WTC11 (cell line): ENCODE measurements around the gene GPLD1. TPM values are rescaled to one million over a fixed set of nuclear protein-coding genes. Genes with fewer than 3 reads are reported as not detected.
"Not testable (repeated sequence)": the region's sequence is repeated elsewhere in the genome, so short reads cannot be mapped to it uniquely, and the experiment has no call there.

Experiments used
- ATAC-seq: fragments of 200-7000 bp; cut with Tn5 transposase; 2 replicates; pipeline ENCODE4 v1.10.0; 2021; ENCODE audit warnings: mild to moderate bottlenecking, moderate library complexity
- CTCF ChIA-PET: fragments of 300-600 bp; sonication (Branson Sonifier 250); formaldehyde crosslinking; loops from one replicate; lab custom pipeline; 2021; ENCODE audit warnings: antibody characterized with exemption; lab: Charles Lee
- POLR2A ChIA-PET: fragments of 350-600 bp; sonication (Branson Sonifier 250); formaldehyde crosslinking; loops from one replicate; lab custom pipeline; 2021; ENCODE audit warnings: antibody characterized with exemption; lab: Charles Lee
- DNase-seq: peaks from one replicate; pipeline ENCODE4 v3.0.0; 2021; ENCODE audit warnings: low spot score
- H3K27ac Mint-ChIP-seq: 2 replicates; pipeline ENCODE4 v1.8.0; 2021; ENCODE audit warnings: mixed read lengths
- H3K27me3 Mint-ChIP-seq: 2 replicates; pipeline ENCODE4 v1.8.0; 2021; ENCODE audit warnings: low read depth, mild to moderate bottlenecking, moderate library complexity, mixed read lengths
- H3K36me3 Mint-ChIP-seq: 2 replicates; pipeline ENCODE4 v1.8.0; 2021; ENCODE audit warnings: mixed read lengths
- H3K4me1 Mint-ChIP-seq: 2 replicates; pipeline ENCODE4 v1.8.0; 2022; ENCODE audit warnings: mixed read lengths
- H3K4me3 Mint-ChIP-seq: 2 replicates; pipeline ENCODE4 v1.8.0; 2021; ENCODE audit warnings: mild to moderate bottlenecking, moderate library complexity, mixed read lengths
- H3K9me3 Mint-ChIP-seq: 2 replicates; pipeline ENCODE4 v1.8.0; 2021; ENCODE audit warnings: mixed read lengths
- CREB1 ChIP-seq: sonication (generic); formaldehyde crosslinking; IDR thresholded peaks from 2 replicates; pipeline ENCODE4 v1.8.0; 2023; ENCODE audit warnings: mild to moderate bottlenecking, missing genetic modification reagents
- ETV6 ChIP-seq: sonication (generic); formaldehyde crosslinking; IDR thresholded peaks from 2 replicates; pipeline ENCODE4 v1.8.1; 2022; ENCODE audit warnings: mild to moderate bottlenecking, missing genetic modification reagents
- FOXK1 ChIP-seq: sonication (generic); formaldehyde crosslinking; IDR thresholded peaks from 2 replicates; pipeline ENCODE4 v1.8.0; 2022; ENCODE audit warnings: mild to moderate bottlenecking, moderate library complexity, missing genetic modification reagents
- FOXP1 ChIP-seq: sonication (generic); formaldehyde crosslinking; IDR thresholded peaks from 2 replicates; pipeline ENCODE4 v1.8.0; 2022; ENCODE audit warnings: missing genetic modification reagents, mild to moderate bottlenecking, moderate library complexity, borderline replicate concordance
- GABPB1 ChIP-seq: sonication (generic); formaldehyde crosslinking; IDR thresholded peaks from 2 replicates; pipeline ENCODE4 v1.8.1; 2023; ENCODE audit warnings: mild to moderate bottlenecking, missing genetic modification reagents
- NFYB ChIP-seq: sonication (generic); formaldehyde crosslinking; conservative IDR thresholded peaks from 2 replicates; pipeline ENCODE4 v1.8.0; 2022; ENCODE audit warnings: low read depth, missing genetic modification reagents
- NR2C2 ChIP-seq: sonication (generic); formaldehyde crosslinking; IDR thresholded peaks from 2 replicates; pipeline ENCODE4 v1.8.0; 2022; ENCODE audit warnings: mild to moderate bottlenecking, missing genetic modification reagents
- RORB ChIP-seq: fragments of 250-450 bp; sonication (Bioruptor Pico); IDR thresholded peaks from 2 replicates; pipeline ENCODE4 v1.9.0; 2021; ENCODE audit warnings: mild to moderate bottlenecking
- TEAD1 ChIP-seq: sonication (generic); formaldehyde crosslinking; IDR thresholded peaks from 2 replicates; pipeline ENCODE4 v1.8.0; 2022; ENCODE audit warnings: mild to moderate bottlenecking, missing genetic modification reagents
- ZNF121 ChIP-seq: sonication (generic); formaldehyde crosslinking; IDR thresholded peaks from 2 replicates; pipeline ENCODE4 v1.8.0; 2023; ENCODE audit warnings: missing genetic modification reagents
- ZNF219 ChIP-seq: sonication (generic); formaldehyde crosslinking; IDR thresholded peaks from 2 replicates; pipeline ENCODE4 v1.8.0; 2023; ENCODE audit warnings: missing genetic modification reagents, mild to moderate bottlenecking, borderline replicate concordance
- ZNF317 ChIP-seq: sonication (generic); formaldehyde crosslinking; IDR thresholded peaks from 2 replicates; pipeline ENCODE4 v1.8.1; 2023; ENCODE audit warnings: low read depth, mild to moderate bottlenecking, moderate library complexity, missing genetic modification reagents, borderline replicate concordance
- total RNA-seq: library from RNA; stranded (reverse); gene quantifications from 3 replicates; pipeline ENCODE4 v1.2.3, GENCODE V29; 2021
- TF ChIP-seq, protein P1 (sequence below): fragments of 250-450 bp; sonication (Bioruptor Pico); IDR thresholded peaks from 2 replicates; pipeline ENCODE4 v1.9.0; 2021; ENCODE audit warnings: mild to moderate bottlenecking, borderline replicate concordance
- TF ChIP-seq, protein P2 (sequence below): fragments of 250-450 bp; sonication (Bioruptor Pico); IDR thresholded peaks from 2 replicates; pipeline ENCODE4 v1.9.0; 2021; ENCODE audit warnings: moderate library complexity, mild to moderate bottlenecking, inconsistent platforms, borderline replicate concordance
- TF ChIP-seq, protein P3 (sequence below): sonication (generic); formaldehyde crosslinking; IDR thresholded peaks from 2 replicates; pipeline ENCODE4 v1.8.1; 2023; ENCODE audit warnings: mild to moderate bottlenecking, missing genetic modification reagents, moderate library complexity
- TF ChIP-seq, protein P4 (sequence below): fragments of 250-450 bp; sonication (Bioruptor Pico); IDR thresholded peaks from 2 replicates; pipeline ENCODE4 v1.8.0; 2021; ENCODE audit warnings: mild to moderate bottlenecking

Gene GPLD1
- total RNA-seq, 1 experiment from 2014 or later, result 8.4 TPM

DNA sequence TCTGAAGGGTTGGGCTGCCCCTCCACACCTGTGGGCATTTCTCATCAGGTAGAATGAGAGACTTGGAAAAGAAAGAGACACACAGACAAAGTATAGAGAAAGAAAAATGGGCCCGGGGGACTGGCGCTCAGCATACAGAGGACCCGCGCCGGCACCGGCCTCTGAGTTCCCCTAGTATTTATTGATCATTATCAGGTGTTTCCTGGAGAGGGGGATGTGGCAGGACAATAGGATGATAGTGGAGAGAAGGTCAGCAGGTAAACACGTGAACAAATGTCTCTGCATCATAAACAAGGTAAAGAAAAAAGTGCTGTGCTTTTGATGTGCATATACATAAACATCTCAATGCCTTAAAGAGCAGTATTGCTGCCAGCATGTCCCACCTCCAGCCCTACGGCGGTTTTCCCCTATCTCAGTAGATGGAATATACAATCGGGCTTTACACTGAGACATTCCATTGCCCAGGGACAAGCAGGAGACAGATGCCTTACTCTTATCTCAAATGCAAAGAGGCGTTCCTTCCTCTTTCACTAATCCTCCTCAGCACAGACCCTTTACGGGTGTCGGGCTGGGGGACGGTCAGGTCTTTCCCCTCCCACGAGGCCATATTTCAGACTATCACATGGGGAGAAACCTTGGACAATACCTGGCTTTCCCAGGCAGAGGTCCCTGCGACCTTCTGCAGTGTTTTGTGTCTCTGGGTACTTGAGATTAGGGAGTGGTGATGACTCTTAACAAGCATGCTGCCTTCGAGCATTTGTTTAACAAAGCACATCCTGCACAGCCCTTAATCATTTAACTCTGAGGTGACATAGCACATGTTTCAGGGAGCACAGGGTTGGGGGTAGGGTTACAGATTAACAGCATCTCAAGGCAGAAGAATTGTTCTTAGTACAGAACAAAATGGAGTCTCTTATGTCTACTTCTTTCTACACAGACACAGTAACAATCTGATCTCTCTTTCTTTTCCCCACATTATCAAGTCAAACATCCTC, 89.0 kb downstream of the GPLD1 start:
- peak; percentile 44 for DNase-seq
- CTCF ChIA-PET, result not testable (repeated sequence)

DNA sequence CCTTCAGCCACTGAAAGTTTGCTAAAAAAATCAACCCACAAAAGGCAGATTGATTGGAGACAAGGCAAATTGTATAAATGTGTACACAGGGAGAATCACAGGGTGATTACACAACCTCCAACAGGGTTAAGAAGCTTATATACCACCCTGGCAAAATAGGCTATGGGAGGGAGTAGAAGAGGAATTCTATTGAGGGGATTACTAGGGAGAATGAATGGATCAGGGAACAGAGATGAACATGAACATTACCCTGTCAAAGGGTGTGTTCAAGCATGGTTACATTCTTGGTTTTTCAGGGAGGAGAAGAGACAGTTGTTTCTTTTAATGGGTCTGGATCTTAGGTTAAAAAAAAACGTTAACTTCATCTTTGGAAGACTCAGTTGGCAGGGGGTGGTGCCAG, 91.7 kb downstream of the GPLD1 start:
- peaks cover 36% of the 10 kb centered on the region for H3K36me3 Mint-ChIP-seq
- no peaks in the 10 kb centered on the region; the same call in 1 of the 2 replicates for H3K27me3 Mint-ChIP-seq
- H3K4me1 Mint-ChIP-seq, result peaks cover 43% of the 10 kb centered on the region
- ATAC-seq (no peak), DNase-seq (no peak)
- H3K27ac Mint-ChIP-seq, result no peak overlapping the region
- no peak overlapping the region for H3K4me3 Mint-ChIP-seq
- peaks cover 38% of the 10 kb centered on the region for H3K9me3 Mint-ChIP-seq
- no peak for TF ChIP-seq NFYB (CRISPR knock-in tag)
- no peak for TF ChIP-seq NR2C2 (CRISPR knock-in tag)
- no peak for TF ChIP-seq RORB (CRISPR knock-in tag)
- no peak for TF ChIP-seq ZNF121 (CRISPR knock-in tag)
- TF ChIP-seq FOXP1 (CRISPR knock-in tag), result no peak
- no peak for TF ChIP-seq GABPB1 (CRISPR knock-in tag)
- TF ChIP-seq ZNF219, result no peak
- TF ChIP-seq TEAD1 (CRISPR knock-in tag), result no peak
- TF ChIP-seq, protein P1, sequence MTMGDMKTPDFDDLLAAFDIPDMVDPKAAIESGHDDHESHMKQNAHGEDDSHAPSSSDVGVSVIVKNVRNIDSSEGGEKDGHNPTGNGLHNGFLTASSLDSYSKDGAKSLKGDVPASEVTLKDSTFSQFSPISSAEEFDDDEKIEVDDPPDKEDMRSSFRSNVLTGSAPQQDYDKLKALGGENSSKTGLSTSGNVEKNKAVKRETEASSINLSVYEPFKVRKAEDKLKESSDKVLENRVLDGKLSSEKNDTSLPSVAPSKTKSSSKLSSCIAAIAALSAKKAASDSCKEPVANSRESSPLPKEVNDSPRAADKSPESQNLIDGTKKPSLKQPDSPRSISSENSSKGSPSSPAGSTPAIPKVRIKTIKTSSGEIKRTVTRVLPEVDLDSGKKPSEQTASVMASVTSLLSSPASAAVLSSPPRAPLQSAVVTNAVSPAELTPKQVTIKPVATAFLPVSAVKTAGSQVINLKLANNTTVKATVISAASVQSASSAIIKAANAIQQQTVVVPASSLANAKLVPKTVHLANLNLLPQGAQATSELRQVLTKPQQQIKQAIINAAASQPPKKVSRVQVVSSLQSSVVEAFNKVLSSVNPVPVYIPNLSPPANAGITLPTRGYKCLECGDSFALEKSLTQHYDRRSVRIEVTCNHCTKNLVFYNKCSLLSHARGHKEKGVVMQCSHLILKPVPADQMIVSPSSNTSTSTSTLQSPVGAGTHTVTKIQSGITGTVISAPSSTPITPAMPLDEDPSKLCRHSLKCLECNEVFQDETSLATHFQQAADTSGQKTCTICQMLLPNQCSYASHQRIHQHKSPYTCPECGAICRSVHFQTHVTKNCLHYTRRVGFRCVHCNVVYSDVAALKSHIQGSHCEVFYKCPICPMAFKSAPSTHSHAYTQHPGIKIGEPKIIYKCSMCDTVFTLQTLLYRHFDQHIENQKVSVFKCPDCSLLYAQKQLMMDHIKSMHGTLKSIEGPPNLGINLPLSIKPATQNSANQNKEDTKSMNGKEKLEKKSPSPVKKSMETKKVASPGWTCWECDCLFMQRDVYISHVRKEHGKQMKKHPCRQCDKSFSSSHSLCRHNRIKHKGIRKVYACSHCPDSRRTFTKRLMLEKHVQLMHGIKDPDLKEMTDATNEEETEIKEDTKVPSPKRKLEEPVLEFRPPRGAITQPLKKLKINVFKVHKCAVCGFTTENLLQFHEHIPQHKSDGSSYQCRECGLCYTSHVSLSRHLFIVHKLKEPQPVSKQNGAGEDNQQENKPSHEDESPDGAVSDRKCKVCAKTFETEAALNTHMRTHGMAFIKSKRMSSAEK (CRISPR knock-in tag), result no peak
- TF ChIP-seq ZNF317 (CRISPR knock-in tag), result no peak
- TF ChIP-seq, protein P2, sequence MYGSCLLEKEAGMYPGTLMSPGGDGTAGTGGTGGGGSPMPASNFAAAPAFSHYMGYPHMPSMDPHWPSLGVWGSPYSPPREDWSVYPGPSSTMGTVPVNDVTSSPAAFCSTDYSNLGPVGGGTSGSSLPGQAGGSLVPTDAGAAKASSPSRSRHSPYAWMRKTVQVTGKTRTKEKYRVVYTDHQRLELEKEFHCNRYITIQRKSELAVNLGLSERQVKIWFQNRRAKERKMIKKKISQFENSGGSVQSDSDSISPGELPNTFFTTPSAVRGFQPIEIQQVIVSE, result no peak
- TF ChIP-seq CREB1 (CRISPR knock-in tag), result no peak
- ChIA-PET CTCF (interaction anchor here (1.0 kb wide), 1 partner anchor 114 kb away, joined by 3 read pairs; no protein-coding TSS in a partner anchor), POLR2A (no interaction called here)

More for the DNA sequence above, 89.0 kb downstream of the GPLD1 start:
- peaks cover 42% of the 10 kb centered on the region for H3K36me3 Mint-ChIP-seq
- H3K4me1 Mint-ChIP-seq, result peaks cover 57% of the 10 kb centered on the region
- H3K27me3 Mint-ChIP-seq, POLR2A ChIA-PET: not testable (repeated sequence)
- TF ChIP-seq, protein P1 (CRISPR knock-in tag), result peak; percentile 44; the same call in 1 of the 2 replicates
- TF ChIP-seq, protein P3, sequence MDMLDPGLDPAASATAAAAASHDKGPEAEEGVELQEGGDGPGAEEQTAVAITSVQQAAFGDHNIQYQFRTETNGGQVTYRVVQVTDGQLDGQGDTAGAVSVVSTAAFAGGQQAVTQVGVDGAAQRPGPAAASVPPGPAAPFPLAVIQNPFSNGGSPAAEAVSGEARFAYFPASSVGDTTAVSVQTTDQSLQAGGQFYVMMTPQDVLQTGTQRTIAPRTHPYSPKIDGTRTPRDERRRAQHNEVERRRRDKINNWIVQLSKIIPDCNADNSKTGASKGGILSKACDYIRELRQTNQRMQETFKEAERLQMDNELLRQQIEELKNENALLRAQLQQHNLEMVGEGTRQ (CRISPR knock-in tag), result 0 out of 2 replicates have a peak, but pooled peaks have one; percentile 27
- TF ChIP-seq ETV6 (CRISPR knock-in tag) (0 out of 2 replicates have a peak, but pooled peaks have one; percentile 49), TEAD1 (CRISPR knock-in tag) (0 out of 2 replicates have a peak, but pooled peaks have one; percentile 63), FOXK1 (CRISPR knock-in tag) (peak; percentile 46; the same call in 1 of the 2 replicates)
- TF ChIP-seq, protein P4, sequence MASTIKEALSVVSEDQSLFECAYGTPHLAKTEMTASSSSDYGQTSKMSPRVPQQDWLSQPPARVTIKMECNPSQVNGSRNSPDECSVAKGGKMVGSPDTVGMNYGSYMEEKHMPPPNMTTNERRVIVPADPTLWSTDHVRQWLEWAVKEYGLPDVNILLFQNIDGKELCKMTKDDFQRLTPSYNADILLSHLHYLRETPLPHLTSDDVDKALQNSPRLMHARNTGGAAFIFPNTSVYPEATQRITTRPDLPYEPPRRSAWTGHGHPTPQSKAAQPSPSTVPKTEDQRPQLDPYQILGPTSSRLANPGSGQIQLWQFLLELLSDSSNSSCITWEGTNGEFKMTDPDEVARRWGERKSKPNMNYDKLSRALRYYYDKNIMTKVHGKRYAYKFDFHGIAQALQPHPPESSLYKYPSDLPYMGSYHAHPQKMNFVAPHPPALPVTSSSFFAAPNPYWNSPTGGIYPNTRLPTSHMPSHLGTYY (CRISPR knock-in tag), result 0 out of 2 replicates have a peak, but pooled peaks have one; percentile 53
- TF ChIP-seq, all 79 proteins: peak for 6; not testable (repeated sequence) for 73
- peak overlapping the region; percentile 99 for H3K4me3 Mint-ChIP-seq
- peak overlapping the region; percentile 92 for H3K27ac Mint-ChIP-seq
- not testable (repeated sequence) for ATAC-seq
- H3K9me3 Mint-ChIP-seq, result peaks cover 28% of the 10 kb centered on the region
